8988T (cell line): ENCODE measurements around the gene PMFBP1.

Source experiments
- DNase-seq: peaks from one replicate; pipeline ENCODE4 v3.0.0; 2011

Gene PMFBP1

DNA sequence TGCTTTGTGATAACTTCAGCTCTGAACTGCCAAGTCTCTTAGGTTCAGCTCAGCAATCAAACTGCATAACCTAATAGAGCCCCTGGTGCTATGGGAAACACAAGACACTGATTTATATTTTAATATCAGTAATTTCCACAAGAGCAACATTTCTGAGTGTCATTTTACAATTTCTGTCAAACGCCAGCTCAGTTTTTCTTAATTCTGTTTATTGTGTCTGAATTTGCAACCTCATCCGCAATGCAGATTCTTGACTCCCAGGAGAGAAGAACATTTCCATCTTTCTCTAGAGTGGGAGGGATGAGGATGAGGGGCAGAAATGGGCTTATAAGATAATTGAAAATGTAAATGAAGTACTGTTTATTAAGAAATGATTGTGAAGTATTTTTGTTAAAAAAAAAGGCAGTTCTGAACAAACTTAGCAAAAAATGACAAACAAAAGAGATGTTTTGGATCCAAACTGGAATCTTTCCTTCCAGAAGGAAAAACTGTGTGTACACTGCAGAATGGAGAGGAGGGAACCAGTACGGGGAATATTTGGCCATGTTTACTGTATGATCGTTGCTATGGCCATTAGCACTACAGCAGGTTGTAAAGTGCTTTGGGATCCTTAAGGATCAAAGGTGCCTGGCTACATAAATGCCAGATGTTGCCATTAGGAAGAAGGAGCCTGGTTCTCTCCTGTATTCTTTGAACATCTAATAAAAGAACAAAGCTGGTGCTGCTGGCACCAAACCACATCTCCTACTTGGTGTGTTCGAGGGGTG, 7.4 kb upstream of the PMFBP1 start:
- no peak for DNase-seq

DNA sequence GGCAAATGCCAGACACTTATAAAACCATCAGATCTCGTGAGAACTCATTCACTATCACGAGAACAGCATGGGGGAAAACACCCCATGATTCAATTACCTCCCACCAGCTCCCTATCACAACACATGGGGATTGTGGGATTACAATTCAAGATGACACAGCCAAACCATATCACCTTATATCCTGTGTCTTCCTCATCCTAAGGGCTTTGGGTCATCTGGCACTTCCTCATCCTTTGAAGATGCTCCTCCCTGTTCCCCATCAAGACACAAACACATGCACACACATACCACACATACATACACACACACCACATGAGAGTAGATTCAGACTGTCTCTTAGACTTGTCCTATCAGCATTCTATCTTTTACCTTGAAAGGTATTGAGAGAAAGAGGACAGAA, 2.8 kb upstream of the PMFBP1 start:
- no peak for DNase-seq

DNA sequence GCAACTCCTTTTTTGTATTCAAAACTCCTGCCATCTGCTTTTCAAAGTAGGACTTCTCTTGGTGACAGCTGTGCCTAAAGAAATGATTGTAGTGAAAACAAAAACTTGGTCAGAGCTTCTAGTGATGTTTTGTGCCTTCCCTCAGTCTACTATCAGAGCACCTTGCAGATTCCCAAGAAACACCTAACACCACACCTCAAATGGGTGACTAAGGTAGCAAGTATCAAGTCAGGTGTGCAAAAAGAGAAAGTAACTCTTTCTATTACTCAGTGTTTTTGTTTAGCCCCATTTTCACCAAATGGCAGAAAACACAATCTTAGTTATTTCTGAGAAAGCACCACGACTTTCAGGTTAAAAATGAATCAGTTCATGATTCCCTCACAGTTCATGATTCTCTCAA, 2.0 kb upstream of the PMFBP1 start:
- DNase-seq = no peak

DNA sequence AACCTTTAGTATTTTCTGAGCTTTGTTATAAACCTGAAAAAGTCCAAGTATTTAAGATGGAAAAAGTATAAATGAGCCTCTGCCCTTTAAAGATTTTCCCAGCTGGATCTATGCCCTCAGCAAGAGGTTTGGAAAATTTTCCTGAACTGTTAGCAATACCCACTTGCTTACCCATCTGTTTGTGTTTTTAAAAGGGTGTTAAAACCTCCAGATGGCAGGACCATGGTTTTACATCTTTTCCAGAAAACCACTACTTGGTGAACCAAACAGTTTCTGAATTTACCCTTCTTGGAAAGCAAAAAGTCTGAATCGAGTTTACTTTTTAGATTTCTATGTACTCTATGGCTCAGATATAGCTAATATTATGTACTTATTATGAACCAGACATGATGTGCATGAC, 719 bp downstream of the PMFBP1 start:
- DNase-seq = no peak

DNA sequence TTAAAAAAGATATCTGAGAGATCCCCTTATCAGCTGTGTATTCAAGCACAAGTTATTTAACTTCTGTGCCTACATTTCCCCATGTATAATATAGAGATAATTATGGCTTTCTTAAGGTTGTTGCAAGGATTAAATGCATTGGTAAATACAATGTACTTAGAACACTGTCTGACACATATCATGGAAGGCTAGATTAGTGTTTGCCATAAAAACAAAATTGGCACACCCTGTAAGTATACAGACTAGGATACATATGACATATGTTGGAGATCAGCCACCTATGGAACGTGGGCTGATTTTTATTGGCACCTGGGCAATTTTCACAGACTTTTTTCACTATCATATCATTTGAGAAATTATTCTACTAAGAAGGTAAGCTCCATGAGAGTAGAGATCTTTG, 2.2 kb downstream of the PMFBP1 start:
- no peak for DNase-seq

DNA sequence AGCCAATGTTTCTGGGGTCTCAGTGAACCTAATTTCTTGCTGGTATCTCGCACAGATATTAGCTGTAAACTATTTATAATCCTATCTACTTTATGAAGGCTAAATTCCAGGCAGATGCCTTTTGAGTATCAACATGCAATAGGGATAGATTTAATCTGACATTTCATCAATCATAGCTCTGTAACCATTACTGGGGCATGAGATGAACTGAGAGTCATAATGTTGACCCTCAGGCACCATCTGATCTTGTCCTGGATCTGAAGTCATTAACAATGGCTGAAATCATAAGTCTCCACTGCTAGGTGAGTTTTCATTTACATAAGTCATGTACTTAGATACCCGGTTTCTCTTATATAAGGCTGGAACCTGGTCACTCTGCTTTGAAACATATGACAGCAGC, 3.6 kb downstream of the PMFBP1 start:
- no peak for DNase-seq

DNA sequence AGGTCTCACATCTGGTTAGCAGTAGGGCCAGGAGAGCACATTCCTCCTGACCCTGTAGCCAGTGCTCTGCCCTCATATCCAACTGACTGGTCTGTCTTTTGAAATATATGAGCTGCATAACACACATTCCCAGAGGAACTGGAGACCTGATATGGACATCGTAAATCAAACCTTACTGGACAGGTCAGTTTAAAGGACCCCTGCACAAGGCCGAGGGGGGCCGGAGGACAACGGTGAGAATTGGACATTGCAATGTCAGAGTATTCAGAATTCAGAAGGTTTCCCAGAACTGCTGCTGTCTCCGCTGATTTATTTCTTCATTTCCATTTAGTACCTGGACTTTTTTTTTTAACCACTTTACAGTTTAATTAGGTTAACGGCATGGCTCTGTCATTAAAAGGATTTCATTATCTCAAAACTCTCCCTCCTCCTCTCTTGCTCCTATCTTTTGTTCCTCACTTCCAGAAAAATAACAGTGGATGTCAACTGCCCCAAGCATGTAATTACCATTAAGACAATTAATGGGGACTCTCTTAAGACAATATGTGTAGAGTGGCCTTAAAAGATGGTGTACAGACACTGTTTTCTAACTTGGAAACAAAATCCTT, 4.9 kb downstream of the PMFBP1 start:
- DNase-seq = no peak

DNA sequence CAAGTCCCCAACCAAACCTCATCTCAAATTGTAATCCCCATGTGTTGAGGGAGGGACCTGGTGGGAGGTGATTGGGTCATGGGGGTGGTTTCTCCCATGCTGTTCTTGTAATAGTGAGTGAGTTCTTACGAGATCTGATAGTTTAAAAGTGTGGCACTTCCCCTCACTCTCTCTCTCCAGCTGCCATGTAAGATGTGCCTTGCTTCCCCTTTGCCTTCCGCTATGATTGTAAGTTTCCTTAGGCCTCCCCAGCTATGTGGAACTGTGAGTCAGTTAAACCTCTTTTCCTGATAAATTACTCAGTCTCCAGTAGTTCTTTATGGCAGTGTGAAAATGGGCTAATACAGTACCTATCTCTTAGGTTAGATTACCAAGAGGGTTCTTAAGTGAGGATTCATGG, 5.8 kb downstream of the PMFBP1 start:
- DNase-seq = no peak

DNA sequence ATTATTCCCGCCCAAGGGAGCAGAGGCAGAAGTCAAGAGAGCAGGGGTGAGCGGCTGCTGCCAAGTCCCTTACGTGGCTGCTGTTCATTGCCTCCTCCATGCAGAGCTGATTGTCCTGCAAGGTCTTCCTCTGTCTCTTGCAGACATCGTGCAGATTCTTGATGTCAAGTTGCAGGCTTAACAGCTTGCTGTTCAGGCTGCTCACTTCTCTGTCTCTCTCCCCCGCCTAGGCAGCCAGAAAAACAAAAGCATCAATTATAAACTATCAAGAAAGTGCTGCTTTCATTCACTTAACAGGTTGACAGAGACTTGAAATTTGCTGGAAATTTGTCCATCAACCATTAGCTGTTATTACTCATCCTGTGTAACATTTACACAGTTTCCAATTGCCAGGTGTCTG, 7.3 kb downstream of the PMFBP1 start:
- DNase-seq = no peak

DNA sequence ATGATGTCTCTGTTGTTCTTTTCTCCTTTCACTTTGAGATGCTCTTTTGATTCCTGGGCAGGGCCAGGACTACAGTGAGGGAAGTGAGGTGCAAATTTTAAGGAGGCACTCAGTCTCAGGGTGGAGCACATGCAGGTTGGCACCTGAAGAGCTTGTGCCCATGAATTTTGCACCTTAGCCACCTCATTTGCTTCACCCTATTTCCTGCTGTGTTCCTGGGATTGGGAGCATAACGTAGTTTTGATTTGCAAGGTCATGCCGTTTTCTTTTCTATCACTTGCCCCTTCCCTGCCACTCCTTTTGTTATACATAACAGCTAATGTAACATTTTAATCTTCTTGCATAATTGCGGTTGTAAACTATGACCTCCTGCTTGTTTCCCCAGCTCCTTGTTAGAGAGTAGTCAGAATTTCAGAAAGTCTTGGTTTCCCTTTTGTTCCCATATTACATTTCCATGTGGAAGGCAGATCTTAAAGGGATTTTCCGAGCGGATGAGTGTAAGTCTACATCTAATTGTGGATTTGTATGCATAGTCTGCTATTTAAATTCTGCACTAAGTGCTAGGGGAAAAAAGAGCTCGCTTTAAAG, 9.8 kb downstream of the PMFBP1 start:
- DNase-seq = no peak

DNA sequence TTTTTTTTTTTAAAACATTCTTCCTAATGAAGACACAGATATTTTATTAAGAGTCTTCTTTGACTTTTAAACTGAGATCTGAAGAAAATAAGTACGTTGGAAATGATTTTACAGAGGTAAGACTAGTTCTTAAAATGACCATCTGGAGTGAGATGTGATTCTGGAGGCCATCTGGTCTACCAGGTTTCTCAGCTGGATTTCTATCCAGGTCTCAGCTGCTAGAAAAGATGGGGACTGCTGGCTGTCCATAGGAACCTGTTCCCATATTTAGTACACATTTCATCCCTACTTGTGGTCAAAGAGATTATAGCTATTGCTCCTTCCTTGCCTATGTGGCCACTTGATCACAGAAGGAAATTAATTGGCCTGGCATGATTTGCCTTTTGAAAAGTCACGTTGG, 12.2 kb downstream of the PMFBP1 start:
- no peak for DNase-seq

DNA sequence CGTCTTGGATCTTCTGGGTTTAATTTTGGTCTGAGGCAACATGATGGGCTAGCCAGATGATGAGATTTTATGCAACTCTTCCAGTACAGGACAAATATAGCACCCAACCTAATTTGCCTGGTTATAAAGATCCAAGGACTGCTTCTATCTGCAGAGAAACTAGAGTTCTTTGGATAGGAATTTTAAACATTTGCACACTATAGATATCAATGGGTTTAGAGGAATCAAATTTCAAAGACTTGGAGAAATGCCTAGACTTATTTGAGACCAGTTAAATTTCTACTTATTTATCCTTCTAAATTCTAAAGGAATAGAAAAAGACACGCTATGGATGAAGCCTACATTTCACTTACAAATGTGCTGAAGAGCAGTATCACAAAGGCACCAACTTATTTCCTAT, 12.6 kb downstream of the PMFBP1 start:
- no peak for DNase-seq

DNA sequence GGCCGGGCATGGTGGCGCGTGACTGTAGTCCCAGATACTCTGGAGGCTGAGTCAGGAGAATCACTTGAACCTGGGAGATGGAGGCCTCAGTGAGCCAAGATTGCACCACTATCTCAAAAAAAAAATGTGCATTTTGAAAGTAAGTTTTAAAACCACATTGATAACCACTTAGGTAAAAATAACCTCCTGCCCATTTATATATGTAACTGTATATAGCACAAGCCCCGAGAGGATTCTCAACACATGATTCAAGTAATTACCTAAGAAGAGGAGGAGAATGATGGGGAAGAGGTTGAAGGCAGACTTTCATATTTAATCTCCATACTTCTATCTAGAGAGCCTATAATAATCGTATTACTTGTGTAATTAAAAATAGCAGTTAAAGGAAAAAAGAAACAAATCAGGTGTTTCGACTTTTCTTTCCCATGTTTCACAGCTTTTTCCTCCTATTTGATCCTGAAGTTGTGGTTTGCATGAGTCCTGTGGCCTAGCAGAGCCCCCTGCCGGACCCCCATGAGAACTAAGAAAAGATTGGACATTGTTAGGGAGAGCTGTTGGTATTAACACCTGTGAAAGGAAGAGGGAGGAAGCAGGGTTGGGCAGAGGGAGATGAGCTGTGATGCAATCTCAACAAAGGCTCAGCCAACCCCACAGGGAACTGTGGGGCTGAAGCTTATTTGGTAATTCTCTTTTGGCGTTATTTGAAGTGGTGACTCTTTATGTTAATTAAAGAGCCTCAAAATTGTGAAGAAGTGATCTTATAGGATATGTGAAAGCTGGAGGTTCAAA, 22.1 kb downstream of the PMFBP1 start:
- no peak for DNase-seq

DNA sequence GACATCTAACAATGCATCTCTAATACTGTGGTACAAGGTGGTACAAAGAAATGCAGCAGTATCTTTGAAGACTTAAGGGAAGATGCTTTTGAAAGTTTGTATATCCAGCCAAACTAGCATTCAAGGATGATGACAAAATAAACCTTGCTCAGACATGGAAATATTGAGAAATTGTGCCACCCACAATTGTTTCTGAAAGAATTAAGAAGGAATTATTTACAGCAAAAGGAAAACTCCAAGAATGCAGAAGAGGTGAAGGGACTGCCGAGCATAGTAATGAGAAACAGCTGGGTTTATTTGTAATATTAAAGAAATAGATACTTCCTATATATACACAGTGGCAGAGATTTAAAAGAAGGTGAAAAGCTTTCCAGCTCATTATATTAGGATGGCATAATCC, 29.5 kb downstream of the PMFBP1 start:
- no peak for DNase-seq

DNA sequence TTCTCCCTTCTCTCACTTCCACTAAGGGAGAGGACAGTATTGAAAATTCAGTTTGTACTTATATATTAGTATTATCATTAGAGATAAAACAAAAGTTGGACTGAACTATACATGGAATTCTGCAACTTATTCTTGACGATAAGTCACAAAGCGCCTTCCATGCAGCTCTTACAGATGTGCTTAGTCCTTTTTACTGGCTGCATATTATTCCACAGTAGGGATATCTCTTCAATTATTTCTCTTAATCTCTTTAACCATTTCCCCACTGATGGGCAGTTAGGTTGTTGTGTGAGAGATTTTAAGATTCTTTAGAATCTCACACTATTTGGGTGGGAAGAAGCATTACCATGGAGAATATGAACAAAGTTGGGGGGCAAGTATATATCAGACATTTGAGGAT, 32.0 kb downstream of the PMFBP1 start:
- DNase-seq = no peak

DNA sequence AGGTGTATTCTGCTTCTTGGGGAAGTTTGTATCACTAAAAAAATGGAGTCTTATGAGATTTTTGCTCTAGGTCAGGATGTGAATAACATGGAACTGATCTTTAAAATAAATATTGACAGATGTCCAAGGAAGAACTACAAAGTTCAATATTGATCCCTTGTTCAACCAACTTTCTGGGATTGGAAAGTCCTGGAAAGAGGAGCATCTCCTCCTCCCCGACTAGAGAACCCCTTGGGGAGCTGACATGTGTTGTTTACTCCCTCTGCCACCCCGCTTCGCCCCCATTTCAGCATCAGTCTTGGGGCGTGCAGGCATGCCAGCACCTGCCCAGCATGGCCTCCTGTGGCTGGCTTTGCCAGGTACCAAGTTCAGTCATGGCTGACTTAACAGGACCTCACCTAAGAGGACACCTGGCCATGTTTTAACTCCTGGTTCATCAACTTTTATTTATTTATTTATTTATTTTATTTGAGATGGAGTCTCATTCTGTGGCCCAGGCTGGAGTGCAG, 33.8 kb downstream of the PMFBP1 start:
- no peak for DNase-seq

DNA sequence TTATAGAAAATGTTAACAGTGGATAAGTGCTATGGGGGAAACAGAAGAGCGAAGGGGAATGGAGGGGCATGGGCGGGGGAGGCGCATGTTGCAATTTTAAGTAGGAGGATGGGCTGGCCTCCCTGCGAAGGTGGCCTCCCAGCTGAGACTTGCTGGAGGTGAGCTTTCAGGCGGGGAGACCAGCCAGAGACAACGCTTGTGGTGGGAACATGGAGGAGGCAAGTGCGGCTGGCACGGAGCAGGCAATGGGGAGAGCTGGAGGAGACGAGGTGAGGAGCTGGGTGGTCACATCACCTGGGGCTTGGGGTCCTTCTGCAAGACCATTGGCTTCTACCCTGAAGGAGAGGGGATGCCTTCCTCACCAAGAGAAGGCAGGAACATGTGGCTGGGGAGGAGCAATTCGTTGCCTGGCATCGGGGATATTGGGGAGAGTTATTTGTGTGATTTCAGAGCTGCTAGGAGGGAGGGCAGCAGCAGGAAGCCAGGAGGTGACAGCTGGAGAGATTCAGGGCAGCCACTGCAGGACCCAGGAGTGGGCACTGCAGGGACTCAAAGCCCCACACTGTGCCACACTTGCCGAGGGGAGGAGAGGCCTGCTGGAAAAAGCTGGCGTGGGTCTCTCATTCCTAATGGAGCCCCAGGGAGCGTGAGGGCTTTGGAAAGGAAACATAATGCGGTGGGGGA, 34.4 kb downstream of the PMFBP1 start:
- no peak for DNase-seq

DNA sequence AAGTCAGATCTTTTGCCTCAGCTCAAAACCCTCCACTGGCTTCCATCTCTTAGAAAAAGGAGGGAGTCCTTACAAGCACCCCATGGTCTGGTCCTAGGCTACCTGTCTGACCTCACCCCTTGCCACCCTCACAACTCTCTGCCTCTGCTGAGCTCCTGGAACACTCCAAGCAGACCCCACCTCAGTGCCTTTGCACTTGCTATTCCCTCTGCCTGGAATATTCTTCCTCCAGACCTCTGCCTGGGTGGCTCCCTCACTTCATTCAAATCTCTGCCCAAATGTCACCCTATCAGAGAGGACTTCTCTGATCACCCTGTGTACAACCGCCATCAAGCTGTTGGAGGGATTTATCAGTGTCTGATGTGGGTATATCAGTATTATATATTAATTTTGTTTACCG, 37.4 kb downstream of the PMFBP1 start:
- no peak for DNase-seq

DNA sequence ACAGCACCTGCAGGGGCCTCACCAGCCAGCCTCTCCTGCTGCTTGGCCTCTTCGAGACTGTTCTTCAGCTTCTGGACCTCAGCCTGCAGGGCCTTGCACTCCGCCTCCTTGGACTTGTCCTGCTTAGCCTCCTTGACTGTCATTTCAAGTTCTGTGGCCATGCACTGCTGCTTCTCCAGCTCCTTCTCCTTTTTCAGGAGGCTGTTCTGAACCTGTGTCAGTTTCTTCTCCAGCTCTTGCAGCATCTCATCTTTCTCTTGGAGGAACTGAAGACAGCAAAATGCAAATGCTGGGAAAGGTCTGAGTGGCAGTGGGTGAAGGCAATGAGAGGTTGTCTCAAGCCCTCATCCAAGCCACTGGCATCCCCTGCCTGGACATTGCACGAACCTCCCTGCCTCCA, 39.2 kb downstream of the PMFBP1 start:
- no peak for DNase-seq

DNA sequence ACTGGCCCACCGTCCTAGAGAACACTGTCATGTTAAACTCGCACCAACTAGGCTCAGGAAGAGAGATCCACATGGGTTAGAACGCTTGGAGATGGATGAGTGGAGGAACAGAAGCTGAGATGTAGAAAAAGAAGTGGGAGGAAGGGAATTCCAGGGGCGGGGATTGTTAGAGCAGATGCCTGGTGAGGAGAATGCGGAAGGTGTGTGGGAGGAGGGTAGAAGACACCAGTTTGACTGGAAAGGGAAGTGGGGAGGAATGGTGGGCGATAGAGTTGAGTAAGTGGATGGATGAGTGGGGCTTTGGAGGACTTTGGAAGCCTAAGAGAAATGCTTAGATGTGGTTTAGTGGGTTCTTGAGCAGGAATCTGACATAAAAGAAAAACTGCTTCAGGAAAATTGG, 40.9 kb downstream of the PMFBP1 start:
- DNase-seq = no peak

DNA sequence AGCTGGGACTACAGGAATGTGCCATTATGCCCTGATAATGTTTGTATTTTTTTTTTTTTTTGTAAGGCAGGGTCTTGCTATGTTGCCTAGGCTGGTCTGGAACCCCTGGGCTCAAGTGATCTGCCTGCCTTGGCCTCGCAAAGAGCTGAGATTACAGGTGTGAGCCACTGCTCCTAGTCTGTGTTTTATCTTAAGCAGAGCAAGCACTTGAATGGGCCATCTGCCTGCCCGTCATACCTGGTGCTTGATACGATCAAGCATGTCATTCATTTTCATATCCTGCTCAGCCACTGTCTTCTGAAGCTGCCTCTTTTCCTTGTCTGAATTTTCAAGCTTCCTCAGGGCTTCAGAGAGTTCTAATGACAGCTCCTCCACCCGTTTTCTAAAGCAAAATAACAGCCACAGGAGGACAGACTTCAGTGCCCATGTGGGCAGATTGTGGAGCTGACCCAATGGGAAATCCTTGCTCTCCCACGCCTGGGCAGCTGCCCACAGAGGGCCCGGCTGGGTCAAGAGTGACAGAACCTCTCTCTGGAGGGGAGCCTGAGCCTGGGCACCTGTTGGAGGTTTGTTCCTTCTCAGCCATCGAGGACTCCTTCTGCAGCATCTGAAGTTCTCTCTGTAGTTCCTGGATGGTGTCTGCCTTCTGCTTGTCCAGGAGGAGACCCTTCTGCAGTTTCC, 41.8 kb downstream of the PMFBP1 start:
- no peak for DNase-seq

DNA sequence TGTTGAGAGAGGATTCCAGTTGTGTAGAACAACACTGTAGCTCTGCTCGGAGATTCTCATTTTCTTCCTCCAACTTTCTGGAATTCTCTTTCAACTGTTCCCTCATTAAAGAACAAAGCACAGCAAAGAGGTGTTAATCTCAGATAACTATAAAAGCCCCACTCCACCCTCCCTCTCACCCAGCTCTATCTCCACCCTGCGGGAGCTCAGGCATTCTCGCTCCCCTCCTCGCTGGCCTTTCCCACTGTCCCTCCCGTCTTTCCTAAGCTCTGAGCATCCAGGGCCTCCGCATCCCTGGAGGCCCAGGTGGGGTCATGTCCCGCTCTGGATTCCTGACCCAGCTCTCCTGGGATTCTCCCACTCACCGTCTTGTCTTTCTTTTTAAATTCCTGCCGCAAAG, 43.3 kb downstream of the PMFBP1 start:
- DNase-seq = no peak

DNA sequence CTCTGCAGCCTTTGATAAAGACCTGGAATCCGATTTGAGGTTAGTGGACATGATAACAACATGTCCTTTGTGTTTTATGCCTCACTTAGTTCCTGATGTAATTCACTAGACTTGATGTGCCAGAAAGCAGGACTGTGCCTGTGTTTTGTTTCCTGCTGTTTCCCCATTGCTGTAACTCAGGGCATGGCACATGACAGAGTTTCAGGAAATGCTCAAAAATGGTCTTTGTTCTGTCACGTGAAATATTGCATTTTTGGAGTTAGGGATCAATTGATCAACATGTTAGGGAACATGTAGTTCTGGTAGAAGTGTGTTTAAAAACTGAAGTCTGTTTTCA, 45.6 kb downstream of the PMFBP1 start:
- DNase-seq = no peak
